Left kidney (tissue), 2 donors: ENCODE results near the gene RGS7. TPM values are rescaled to one million over a fixed set of nuclear protein-coding genes. Genes with fewer than 3 reads are reported as not detected.

Experiments
- DNase-seq: peaks from one replicate; pipeline ENCODE4 v3.0.0-alpha.2; 2013
- polyA plus RNA-seq: library from polyadenylated mRNA; unstranded; fragments of 120-200 nt; gene quantifications from one replicate; pipeline ENCODE4 v1.2.1, GENCODE V29; 2013; ENCODE audit not compliant: insufficient read length

The RGS7 gene
- polyA plus RNA-seq, 1 donor = 6.7 TPM

GRCh38 chr1:241079459-241079858, 277.5 kb downstream of the RGS7 start:
- no peak for DNase-seq

GRCh38 chr1:241079047-241079446, 278.0 kb downstream of the RGS7 start:
- DNase-seq = no peak

DNA sequence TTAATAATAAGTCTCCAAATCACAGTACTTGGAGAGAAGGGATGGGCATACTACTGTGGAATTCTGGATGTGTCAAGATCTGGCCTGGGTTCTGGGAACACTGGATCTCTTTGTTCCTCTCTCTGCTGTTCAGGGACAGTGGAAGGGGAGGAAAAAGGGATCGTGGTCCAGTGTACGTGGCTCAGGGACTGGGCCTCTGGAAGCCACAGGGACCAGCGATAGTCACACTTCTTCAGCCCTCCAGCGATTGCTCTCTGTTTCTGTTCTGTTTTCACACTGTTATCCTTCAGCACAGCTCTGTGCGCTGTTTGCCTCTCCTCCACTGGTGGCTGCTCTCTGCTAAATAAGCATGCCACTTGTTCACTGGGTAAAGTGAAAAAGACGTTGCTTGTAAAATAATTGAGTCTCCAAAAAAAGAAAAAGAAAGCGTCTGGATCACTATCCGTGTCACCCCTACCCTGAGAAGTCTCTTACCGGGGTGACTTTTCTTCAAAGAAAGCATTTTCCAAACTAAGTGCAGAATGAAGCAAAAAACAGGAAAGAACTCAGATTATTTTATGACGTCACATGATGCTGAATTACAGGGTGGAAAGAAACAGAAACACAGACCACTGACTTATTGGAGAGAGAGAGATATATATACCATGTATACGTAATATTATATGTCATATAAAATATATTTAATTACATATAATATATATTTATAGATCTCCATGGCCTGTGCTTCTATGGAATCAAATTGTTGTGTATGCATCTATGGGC, 279.4 kb downstream of the RGS7 start:
- no peak for DNase-seq

DNA sequence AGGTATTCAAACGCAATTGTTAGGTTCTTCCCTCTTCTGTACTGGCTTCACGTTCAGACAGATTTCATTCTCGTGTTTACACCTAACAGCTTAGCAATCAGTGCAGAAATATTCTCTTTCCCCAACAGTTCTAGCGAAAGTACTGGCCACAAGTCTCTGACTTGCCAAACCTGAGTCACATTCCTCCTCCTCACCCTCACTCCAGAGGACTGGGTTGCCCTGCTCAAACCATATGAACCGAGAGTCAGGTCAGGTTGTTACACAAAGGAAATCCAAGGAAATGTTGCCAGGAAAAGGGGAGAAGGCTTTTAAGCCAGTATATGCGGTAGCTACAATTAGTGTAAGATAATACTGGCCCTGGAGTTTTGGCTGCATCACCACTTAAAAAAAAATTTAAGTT, 282.5 kb downstream of the RGS7 start:
- no peak for DNase-seq

DNA sequence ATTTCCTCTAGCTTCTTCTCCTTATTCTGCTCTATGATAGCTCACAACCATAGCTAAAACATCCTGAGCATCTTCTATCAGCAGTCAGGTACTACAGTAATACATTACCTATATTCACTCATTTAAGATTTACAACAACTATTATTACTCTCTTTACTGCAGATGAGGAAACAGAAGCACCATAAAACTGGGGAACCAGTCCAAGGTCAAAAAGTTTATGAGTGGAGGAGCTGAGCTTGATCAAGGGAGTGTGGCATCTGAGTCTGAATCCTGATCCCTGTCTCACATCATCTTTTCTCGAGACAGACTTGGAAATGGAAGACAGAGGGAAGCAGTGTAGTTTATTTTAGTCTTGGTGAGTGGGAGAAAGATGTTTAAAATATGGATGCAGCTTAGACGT, 288.6 kb downstream of the RGS7 start:
- no peak for DNase-seq

DNA sequence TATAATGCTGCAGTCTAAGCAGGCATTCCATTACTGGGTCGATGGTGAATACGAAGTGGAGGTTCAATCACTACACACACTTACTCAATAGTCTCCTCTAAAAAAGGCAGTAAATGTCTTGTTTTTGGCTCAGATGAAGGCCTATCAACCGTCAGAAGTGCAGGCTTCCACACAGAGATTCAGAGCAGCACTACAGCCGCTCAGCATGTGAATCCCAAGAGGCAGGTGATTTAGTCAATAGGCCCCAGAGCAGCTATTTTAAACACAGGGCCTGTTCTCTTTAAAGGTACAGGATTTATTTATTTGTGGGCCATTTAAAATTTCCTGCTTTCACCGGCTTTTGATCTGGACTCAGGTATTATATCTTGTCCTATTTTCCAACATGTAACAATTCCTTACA, 293.7 kb downstream of the RGS7 start:
- DNase-seq = no peak

GRCh38 chr1:241061062-241061461, 295.9 kb downstream of the RGS7 start:
- DNase-seq = no peak

GRCh38 chr1:241048622-241049021, 308.4 kb downstream of the RGS7 start:
- DNase-seq = no peak

DNA sequence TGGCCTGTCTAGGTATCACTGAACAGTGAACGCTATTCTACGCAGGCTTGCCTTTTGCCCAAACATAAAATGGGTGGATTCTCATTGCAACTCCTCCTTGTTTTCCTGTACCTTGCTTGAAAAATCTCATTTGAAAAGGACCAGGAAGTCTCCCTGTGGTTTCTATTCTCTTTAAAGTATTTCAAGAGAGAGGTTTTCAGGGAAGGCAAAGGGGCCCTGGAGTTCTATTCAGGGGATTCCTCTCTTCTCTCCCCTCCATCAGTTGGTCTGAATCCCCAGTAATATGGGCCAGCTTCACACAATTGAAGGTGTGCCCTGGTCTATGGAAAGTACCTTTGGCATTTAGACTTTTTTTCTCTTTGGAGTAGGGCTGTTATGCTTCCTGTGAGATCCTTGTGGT, 311.3 kb downstream of the RGS7 start:
- no peak for DNase-seq

DNA sequence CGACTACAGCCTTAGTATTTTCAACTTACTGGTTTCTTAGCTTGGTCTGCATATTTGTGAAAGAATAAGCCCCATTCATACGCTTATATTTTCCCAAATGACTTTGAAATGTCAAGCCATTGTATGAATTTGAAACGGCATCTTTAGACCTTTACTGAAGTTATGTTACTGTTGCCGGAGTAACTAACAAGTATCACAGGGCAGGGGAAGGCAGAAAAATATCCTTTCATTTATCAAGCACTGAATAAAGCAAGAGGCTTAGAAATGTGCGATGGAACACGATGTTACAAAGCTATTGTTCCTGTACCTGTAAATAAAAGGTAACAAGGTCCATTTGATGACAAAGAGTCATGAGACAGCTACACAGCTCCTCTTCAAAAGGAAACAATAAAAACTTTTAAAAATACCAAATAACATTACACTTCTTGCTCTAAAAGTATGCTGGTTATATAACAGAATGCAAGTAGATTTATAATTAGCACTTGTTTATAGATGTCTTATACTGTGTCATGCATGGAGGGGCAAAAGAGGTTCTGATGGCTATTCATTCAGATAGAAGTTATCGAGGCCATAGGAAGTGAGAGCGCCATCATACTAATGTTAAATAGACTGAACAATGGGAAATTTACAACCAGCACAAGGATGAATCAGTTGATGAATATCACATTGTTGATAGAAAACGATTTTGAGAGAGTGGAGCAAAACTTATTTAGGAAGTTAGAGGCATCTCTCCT, 322.6 kb downstream of the RGS7 start:
- DNase-seq = no peak

- DNase-seq = no peak
Measured at GRCh38 chr1:241024834-241025233, 332.2 kb downstream of the RGS7 start.

DNA sequence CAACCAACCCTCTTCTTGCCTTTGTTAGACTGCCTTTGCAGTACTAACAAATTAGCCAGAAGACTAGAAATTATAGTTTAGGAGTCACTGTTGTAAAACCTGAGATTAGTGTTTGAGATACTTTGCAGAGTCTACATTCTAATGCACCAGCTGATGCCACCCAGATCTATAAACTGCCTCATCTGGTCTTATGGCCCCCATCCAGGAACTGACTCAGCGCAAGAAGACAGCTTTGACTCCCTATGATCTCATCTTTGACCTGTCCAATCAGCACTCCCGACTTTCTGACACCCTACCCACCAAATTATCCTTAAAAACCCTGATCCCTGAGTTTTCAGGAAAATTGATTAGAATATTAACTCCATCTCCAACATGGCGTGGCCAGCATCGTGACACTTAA, 334.6 kb downstream of the RGS7 start:
- DNase-seq = no peak

DNA sequence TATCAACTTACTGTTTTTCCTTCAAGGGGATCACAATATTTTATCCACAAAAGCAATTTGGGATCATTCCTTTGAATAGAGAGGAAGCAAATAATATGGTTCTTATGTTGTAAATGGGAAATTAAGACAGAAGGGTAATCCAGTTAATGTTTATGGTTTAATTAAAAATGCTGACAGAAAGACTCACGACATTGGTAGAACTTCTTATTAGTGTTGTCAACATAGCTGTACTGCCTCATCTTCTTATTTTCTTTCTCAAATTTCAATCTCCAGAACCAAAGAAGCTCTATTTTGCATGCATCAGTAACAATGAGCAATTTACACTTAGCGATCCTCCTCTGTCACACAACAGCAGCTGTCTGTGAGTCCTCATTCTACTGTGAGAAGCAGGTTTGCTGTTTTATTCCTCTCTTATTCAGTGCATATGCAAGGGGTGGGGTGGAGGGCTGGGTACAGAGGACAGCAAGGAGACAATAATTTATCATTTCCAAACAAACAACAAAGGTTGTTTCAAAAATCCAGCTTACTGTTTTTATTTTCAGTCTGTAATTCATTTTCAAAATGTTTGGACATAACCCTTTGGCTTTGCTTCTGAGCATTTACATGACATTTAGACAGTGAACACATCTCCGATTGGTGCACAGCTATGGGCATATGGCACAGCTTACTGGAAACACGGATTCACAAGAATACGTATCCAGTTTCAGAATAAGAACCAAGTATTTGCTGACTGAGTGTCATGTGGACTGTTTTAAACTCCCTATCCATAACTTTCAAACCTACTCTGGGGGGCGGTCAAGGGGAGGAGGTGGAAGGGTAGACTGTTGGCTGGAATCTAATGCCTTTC, 335.9 kb downstream of the RGS7 start:
- DNase-seq = peak; percentile 12

DNA sequence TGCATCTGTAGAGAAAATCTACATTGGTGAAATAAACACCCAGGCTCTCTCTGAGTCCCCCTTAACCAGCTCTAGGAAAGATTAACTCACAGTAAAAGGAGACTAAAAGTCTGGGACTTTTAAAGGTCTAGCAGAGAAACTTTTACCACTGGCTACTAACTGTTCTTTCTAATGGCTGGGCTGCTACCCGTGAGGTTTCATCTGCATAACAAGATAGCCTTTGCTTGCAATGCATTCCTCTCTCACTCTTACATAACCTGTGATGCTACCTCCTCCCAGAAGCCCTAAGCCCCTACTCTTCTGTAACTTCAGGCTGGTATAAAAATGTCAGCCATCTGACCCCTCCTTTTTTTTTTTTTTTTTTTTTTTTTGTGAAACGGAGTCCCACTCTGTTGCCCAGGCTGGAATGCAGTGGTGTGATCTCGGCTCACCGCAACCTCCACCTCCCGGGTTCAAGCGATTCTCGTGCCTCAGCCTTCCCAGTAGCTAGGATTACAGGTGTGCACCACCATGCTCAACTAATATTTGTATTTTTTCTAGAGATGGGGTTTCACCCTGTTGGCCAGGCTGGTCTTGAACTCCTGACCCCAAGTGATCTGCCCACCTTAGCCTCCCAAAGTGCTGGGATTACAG, 344.2 kb downstream of the RGS7 start:
- no peak for DNase-seq

DNA sequence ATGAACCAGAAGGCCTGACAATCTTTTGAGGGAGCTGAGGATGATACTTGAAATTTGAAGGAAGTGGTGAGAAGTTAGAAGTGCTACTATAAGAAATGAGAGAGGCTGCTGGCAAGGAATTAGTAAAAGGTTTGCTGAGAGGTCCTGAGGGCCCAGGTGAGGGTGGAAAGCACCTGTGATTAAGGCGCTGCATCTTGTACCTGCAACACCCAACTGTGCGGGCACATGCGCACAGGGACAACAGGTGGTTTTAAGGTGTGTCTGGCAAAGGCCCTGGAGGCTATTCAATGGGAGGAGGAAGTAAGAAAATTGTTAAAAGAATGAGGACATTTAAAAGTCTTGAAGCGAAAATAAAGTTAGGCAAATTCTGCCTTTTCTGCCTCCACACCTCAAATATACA, 349.3 kb downstream of the RGS7 start:
- DNase-seq = no peak

GRCh38 chr1:240999826-241000225, 357.2 kb downstream of the RGS7 start:
- DNase-seq = no peak

DNA sequence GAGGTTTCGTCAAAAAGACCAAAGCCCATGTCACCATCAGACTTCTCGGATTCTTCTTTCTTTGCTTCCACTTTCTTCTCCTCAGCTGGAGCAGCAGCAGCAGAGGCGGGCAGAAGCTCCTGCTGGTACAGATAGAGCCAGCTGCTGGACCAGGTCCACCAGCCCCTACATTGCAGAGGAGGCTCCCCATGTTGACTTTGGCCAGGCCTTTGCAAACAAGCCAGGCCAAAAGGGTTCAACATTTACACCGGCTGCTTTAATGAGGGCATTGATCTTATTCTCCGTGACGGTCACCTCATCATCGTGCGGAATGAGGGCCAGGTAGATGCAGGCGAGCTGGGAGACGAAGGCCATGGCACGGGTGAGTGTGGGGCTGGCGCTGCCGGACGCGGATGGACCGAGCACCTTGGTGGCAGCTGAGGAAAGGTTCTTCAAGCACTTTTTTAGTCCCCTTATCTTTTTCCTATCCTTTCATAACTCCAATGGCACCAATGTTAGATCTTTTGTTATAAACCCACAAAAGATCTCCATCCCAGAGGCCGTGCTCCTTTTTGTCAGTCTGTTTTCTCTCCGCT, 358.5 kb downstream of the RGS7 start:
- DNase-seq = no peak

DNA sequence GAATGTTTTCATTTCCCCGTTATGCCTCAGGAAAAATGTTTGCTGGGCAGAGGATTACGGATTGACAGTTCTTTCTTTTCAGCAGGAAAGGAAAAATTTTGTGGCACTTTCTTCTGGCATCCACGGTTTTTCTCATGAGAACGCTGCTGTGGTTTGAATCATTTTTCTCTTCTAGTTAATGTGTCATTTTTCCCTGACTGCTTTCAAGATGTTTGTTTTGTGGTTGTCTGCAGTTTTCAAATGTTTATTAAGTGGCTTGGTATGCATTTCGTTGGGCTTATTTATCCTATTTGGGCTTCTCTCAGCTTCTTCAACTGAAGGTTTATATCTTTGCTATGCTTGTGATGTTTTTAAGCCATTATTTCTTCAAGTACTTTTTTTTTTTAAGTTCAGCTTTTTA, 359.0 kb downstream of the RGS7 start:
- no peak for DNase-seq

GRCh38 chr1:240993004-240993403, 364.0 kb downstream of the RGS7 start:
- DNase-seq = no peak

DNA sequence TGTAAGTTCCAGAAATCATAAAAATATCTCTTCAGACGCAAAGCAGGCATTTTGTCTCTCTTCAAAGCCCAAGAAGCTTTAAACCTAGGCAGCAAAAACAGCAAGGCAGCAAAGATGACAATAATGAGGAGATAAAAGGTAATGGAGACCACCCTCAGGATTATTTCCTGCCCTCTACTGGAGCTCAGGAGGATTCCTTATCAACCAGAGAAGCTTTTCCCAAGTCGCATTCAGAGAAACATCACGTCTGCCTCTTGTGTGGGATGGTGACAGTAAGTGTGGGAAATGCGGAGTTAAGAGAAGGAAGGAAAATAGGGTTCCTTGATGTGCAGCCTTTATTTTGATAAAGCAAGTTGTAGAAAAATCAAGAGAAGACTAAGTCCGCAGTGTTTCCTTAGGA, 365.8 kb downstream of the RGS7 start:
- DNase-seq = no peak

DNA sequence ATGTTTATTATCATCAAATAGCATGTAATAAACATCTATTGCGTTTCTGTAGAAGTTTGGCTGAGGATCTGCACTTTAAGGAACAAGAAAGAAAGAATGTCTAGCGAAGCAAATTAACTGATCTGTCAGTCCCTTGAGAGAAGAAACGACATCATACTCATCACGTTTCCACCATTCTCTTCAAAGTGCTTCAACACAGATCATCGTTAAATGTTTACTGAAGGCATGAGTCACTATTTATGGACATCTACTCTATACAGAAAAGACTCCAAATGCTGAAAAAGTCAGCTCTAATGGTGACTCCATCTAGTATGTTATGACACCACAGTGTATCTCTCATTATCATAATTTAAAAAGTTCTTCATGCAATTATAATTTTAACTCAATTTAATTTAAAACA, 369.1 kb downstream of the RGS7 start:
- DNase-seq = no peak

- no peak for DNase-seq
Measured at GRCh38 chr1:240985081-240985480, 371.9 kb downstream of the RGS7 start.
